Measurements from ENCODE around the gene JPH2. TPM values are rescaled to one million over a fixed set of nuclear protein-coding genes. Genes with fewer than 3 reads are reported as not detected.
"Not testable (repeated sequence)": the region's sequence is repeated elsewhere in the genome, so short reads cannot be mapped to it uniquely, and the experiment has no call there.

The JPH2 gene
- total RNA-seq, 2 donors from 2014 or later, result 78.3 to 93.5 TPM

- DNase-seq (no peak), ATAC-seq (no peak)
- intact Hi-C loops (cut with DNase I), result loop anchor here in 1 of 2 donors (10.0 kb wide), 1 partner anchor 431 kb away; no protein-coding TSS in a partner anchor
Measured at GRCh38 chr20:44196271-44196670, 9.3 kb upstream of the JPH2 start.

DNA sequence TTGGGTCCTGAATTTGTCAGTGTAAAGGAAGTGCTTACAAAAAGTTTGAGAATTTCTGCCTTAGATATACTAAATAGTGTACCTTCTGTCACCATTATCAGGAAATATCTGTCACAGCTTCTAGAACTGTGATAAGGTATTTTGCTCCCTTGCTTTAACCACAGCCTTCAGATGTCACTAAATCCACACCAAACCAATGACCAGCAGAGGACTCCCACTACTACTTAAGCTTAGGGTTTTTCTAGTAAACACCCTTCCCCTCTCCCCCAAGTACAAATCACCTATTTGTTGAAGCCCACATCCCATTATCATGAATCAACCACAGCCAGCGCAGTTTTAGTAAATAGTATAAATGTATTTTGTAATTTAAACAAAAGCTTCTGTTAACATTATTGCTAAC, 8.6 kb upstream of the JPH2 start:
- DNase-seq, result no peak
- no peak for ATAC-seq
- intact Hi-C loops (cut with DNase I), result loop anchor here in 1 of 2 donors (10.0 kb wide), 1 partner anchor 431 kb away; no protein-coding TSS in a partner anchor

- ATAC-seq (no peak), DNase-seq (no peak)
- intact Hi-C loops (cut with DNase I), result loop anchor here in 1 of 2 donors (10.0 kb wide), 1 partner anchor 429 kb away; no protein-coding TSS in a partner anchor
Measured at GRCh38 chr20:44193801-44194200, 6.8 kb upstream of the JPH2 start.

GRCh38 chr20:44191640-44192039, 4.7 kb upstream of the JPH2 start:
- DNase-seq, ATAC-seq: not testable (repeated sequence)
- intact Hi-C loops (cut with DNase I), result loop anchor here in 1 of 2 donors (10.0 kb wide), 1 partner anchor 427 kb away; no protein-coding TSS in a partner anchor

DNA sequence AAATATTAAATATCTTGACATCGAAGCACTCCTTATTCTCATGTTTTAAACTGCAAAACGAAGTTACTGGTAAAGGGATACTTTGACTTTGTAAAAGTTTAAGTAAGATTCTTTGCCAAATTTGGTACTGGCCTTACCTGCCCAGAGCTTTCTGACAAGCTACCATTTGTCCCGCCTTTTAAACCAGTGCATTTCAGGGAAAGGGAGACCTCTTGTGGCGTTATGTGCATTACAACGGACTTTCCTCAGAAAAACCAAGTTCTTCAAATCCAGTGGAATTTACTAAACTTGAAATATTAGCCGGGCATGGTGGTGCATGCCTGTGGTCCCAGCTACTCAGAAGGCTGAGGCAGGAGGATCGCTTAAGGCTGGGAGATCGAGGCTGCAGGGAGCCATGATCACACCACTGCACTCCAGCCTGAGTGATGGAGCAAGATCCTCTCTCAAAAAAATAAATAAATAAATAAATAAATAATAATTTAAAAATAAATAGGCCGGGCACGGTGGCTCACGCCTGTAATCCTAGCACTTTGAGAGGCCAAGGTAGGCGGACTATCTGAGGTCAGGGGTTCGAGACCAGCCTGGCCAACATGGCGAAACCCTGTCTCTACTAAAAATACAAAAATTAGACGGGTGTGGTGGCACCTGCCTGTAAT, 3.3 kb upstream of the JPH2 start:
- not testable (repeated sequence) for DNase-seq, ATAC-seq
- intact Hi-C loops (cut with DNase I), result loop anchor here in 1 of 2 donors (10.0 kb wide), 1 partner anchor 426 kb away; no protein-coding TSS in a partner anchor

DNA sequence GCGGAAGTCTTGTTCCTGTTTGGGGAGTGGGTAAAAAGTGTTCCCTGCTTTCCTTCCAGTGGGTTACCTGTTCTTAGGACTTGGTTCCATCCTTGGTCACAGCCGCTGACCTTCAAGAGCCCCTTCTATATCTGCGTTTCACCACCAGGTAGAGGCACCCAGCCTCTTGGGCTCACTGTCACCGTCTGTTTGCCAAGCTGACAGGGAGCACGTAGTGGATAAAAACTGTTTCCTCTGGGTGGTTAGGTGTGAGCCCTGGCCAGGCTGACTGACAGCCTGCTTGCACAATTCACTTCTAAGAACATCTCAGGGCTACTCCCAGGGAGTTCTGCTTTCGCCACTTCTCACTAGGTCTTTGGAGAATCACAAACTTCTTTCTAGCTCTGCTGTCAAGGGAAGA, 1.8 kb upstream of the JPH2 start:
- DNase-seq (no peak), ATAC-seq (peak in 1 of 2 donors; percentile 72)
- intact Hi-C loops (cut with DNase I), result loop anchor here (2.0 to 5.0 kb wide), 3 partner anchors 36 to 72 kb away; no protein-coding TSS in a partner anchor

GRCh38 chr20:44187772-44188709, 1.1 kb upstream of the JPH2 start:
- intact Hi-C loops (cut with DNase I), result loop anchor here (2.0 to 5.0 kb wide), 3 partner anchors 36 to 71 kb away; no protein-coding TSS in a partner anchor
- DNase-seq (no peak), ATAC-seq (peak; percentile 19 to 38)

GRCh38 chr20:44186674-44187053, 324 bp downstream of the JPH2 start:
- intact Hi-C loops (cut with DNase I), result loop anchor here (5.0 kb wide), 2 partner anchors 34 to 69 kb away; no protein-coding TSS in a partner anchor
- ATAC-seq, result peak; percentile 1 to 3
- no peak for DNase-seq

- no peak for DNase-seq
- peak; percentile 4 to 12 for ATAC-seq
- intact Hi-C loops (cut with DNase I), result loop anchor here (5.0 kb wide), 2 partner anchors 34 to 69 kb away; no protein-coding TSS in a partner anchor
Measured at GRCh38 chr20:44186201-44186600, 787 bp downstream of the JPH2 start.

DNA sequence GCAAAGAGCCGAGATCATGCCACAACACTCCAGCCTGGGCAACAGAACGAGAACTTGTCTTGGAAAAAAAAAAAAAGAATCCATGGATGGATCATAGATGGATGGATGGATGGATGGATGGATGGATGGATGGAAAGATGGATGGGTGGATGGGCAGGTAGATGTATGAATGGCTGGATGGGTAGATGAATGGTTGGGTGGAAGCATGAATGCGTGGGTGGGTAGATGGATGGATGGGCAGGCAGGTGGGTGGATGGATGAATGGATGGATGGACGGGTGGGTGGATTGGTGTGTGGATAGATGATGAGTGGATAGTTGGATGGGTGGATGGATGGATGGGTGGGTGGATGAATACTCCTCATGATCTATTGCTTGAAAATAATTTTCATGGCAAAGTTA, 1.4 kb downstream of the JPH2 start:
- intact Hi-C loops (cut with DNase I), result loop anchor here (5.0 kb wide), 2 partner anchors 33 to 68 kb away; no protein-coding TSS in a partner anchor
- ATAC-seq, result no peak

GRCh38 chr20:44183282-44183681, 3.7 kb downstream of the JPH2 start:
- no peak for ATAC-seq
- no peak for DNase-seq
- intact Hi-C loops (cut with DNase I), result no loop called here

More for the DNA sequence above, 1.4 kb downstream of the JPH2 start:
- no peak for DNase-seq

GRCh38 chr20:44182863-44183262, 4.1 kb downstream of the JPH2 start:
- ATAC-seq, result no peak
- intact Hi-C loops (cut with DNase I), result no loop called here

GRCh38 chr20:44182135-44182765, 4.7 kb downstream of the JPH2 start:
- intact Hi-C loops (cut with DNase I), result no loop called here
- DNase-seq (no peak), ATAC-seq (no peak)

More at GRCh38 chr20:44182863-44183262, 4.1 kb downstream of the JPH2 start:
- DNase-seq, result no peak

GRCh38 chr20:44181611-44182010, 5.4 kb downstream of the JPH2 start:
- no peak for DNase-seq
- intact Hi-C loops (cut with DNase I), result no loop called here

DNA sequence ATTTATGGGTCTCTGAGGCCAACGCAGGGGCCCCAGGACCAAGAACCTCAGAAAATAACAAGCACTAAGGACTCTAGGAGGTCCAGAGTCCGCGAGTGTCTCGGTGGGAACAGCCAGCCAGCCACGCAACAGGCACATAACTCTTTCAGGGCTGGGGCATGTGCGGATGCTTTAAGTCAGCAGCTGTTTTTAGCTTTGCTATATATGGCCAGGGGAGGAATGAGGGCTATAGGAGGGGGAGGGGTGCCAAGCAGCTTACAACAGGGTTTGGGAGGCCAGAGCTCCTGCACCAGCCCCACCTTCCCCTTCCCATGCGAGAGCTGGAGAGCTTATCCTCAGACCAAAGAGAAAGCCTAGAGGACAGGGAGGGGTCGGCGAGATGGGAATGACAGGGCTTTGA, 6.2 kb downstream of the JPH2 start:
- ATAC-seq (peak; percentile 73 to 84), DNase-seq (peak; percentile 58)
- intact Hi-C loops (cut with DNase I), result no loop called here

More at GRCh38 chr20:44181611-44182010, 5.4 kb downstream of the JPH2 start:
- ATAC-seq, result peak in 1 of 2 donors; percentile 32

GRCh38 chr20:44176833-44177534, 10.0 kb downstream of the JPH2 start:
- ATAC-seq, result peak; percentile 27 to 29
- no peak for DNase-seq
- intact Hi-C loops (cut with DNase I), result no loop called here

DNA sequence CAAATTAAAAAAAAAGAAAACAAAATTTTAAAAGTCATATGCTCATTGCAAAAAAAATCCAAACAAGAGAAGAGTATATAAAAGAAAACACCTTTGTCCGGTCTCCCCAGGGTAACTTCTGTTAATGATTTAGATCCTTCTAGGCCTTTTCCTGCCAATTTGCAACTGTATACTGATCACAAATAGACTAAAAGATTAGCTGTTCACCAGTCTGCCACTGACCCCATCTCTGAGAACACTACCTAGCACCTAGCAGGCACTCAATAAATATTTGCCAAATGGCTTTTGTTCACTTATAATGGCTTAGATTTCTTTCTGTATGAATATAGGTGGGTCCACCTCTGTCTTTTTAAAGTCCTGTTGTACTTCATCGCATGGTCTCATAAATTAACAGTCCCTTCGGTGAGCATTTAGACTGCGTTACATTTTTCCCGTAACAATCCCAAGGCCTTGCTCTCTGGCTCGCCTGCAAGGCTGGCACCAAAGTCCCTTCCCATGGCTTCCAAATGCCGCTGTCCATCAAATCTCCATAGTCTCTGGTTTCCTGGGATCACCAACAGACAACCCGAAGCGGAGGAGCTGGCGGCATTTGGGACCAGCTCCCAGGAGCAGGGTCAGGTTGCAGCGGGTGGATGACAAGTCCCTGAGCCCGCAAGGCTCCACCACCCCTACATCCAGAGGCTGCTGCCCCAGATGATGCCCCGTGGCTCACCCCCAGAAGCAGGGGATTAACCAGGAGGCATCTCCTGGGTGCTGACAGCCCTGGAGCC, 11.8 kb downstream of the JPH2 start:
- DNase-seq (no peak), ATAC-seq (peak in 1 of 2 donors; percentile 15)
- intact Hi-C loops (cut with DNase I), result no loop called here

- intact Hi-C loops (cut with DNase I), result no loop called here
- ATAC-seq (no peak), DNase-seq (no peak)
Measured at GRCh38 chr20:44173846-44174245, 13.1 kb downstream of the JPH2 start.
